Right renal cortex interstitium (tissue), 3 donors: ENCODE data around the gene KCNH6. TPM values are rescaled to one million over a fixed set of nuclear protein-coding genes. Genes with fewer than 3 reads are reported as not detected.

ENCODE experiments used
- DNase-seq, 3 donors: peaks; one replicate each; pipeline ENCODE4 v3.0.0-alpha.2; 2013; ENCODE audit warnings: low read depth in 3 of 3, low spot score in 2 of 3
- polyA plus RNA-seq, 3 donors: library from polyadenylated mRNA; unstranded; fragments of 120-200 nt; gene quantifications; one replicate each; pipeline ENCODE4 v1.2.1, GENCODE V29; 2013; ENCODE audit not compliant: insufficient read length in 3 of 3

The KCNH6 gene
- polyA plus RNA-seq, 3 donors, result 1.3 to 2.0 (median 1.7) TPM

- DNase-seq, result no peak
Observed at GRCh38 chr17:63483655-63484575, 39.2 kb upstream of the KCNH6 start.

- DNase-seq, result no peak
Observed at GRCh38 chr17:63486317-63487013, 36.7 kb upstream of the KCNH6 start.

GRCh38 chr17:63487014-63487339 lies 36.2 kb upstream of the KCNH6 start:
- no peak for DNase-seq

- no peak for DNase-seq
Observed at GRCh38 chr17:63488851-63489250, 34.3 kb upstream of the KCNH6 start.

GRCh38 chr17:63489291-63489690 lies 33.9 kb upstream of the KCNH6 start:
- DNase-seq, result no peak

GRCh38 chr17:63490329-63490728 lies 32.8 kb upstream of the KCNH6 start:
- DNase-seq, result no peak

GRCh38 chr17:63490858-63491400 lies 32.2 kb upstream of the KCNH6 start:
- no peak for DNase-seq

- no peak for DNase-seq
Observed at GRCh38 chr17:63491413-63491812, 31.7 kb upstream of the KCNH6 start.

GRCh38 chr17:63491977-63492618 lies 31.1 kb upstream of the KCNH6 start:
- no peak for DNase-seq

GRCh38 chr17:63492940-63493339 lies 30.2 kb upstream of the KCNH6 start:
- no peak for DNase-seq

- DNase-seq, result no peak
Observed at GRCh38 chr17:63493411-63493810, 29.7 kb upstream of the KCNH6 start.

- no peak for DNase-seq
Observed at GRCh38 chr17:63494300-63494928, 28.7 kb upstream of the KCNH6 start.

GRCh38 chr17:63495491-63495890 lies 27.7 kb upstream of the KCNH6 start:
- DNase-seq, result no peak

- no peak for DNase-seq
Observed at GRCh38 chr17:63496177-63496576, 27.0 kb upstream of the KCNH6 start.

GRCh38 chr17:63496663-63497400 lies 26.3 kb upstream of the KCNH6 start:
- no peak for DNase-seq

GRCh38 chr17:63497708-63498483 lies 25.3 kb upstream of the KCNH6 start:
- DNase-seq, result no peak

GRCh38 chr17:63498626-63499195 lies 24.4 kb upstream of the KCNH6 start:
- no peak for DNase-seq

GRCh38 chr17:63500543-63501390 lies 22.4 kb upstream of the KCNH6 start:
- DNase-seq, result no peak
